NCI-H1694 (cell line): ENCODE measurements around the gene SPTB.

Experiments
- DNase-seq: peaks from one replicate; lab custom pipeline; 2025; lab: John Stamatoyannopoulos, UW

The SPTB gene

GRCh38 chr14:64850369-64851137, 29.2 kb downstream of the SPTB start:
- DNase-seq: no peak

GRCh38 chr14:64849940-64850339, 29.8 kb downstream of the SPTB start:
- DNase-seq: no peak

DNA sequence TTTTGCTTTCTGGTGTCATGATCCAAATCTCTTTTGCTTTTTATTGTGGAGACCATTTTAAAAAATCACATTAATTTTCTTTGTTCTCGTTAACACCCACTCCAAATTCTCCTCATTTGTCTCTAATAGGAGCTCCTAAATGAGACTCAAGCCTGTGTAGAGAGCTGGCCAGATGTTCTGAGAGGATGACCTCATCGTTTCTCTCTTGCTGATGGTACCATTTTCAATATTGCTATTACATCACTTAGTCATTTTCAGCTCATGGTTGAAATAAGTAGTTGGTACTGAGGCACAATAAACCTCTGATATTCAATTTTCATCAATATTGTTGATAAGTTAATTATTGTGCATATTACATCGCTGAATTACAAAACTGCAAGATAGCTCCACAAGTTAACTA, 31.5 kb downstream of the SPTB start:
- no peak for DNase-seq

- no peak for DNase-seq
These were observed 33.4 kb downstream of the SPTB start for GRCh38 chr14:64846319-64846718.

DNA sequence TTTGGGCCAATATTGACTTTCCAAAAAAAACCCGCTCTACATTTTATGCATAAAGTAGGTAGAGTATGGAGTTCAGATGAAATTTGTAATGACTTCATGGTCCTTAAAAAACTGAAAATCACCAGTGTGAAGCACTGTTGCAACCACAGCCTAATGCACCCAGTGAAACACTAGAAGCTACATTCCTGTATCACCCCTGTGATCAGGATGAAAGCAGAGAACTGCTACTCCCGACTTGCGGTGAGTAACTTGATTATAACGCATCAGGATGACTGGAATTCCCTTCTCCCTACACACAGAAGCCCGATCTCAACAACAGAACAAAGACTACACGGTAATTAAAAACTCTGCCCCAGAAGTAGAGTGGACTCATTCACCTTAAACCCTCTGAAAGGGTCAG, 33.8 kb downstream of the SPTB start:
- no peak for DNase-seq

DNA sequence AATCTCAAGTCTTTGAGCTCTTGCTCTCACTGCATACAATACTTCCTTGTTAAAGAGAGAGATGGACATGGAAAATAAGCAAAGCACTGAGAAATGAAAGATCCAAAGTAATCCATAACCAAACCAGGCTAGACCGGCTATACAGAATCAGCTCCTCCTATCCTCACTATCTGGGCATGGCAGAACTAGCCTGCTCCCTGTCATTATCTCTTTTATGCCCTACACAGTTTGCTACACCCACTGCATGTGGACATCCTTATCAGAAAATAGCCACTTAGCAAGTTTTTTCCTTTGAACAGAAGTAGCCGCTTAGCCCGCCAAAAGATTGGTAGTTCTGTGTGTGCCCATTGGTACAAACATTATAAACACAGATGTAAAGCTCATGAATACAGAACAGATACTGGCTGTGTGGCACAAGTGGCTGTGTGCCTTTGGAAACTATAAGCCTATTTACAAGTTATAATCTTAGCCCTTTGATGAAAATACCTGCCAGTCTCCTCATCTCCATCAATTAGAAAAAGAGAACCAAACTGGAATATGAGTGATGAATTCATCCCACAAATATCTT, 34.7 kb downstream of the SPTB start:
- DNase-seq: no peak

- no peak for DNase-seq
These were observed 35.4 kb downstream of the SPTB start for GRCh38 chr14:64844272-64844671.

GRCh38 chr14:64843548-64843947, 36.2 kb downstream of the SPTB start:
- DNase-seq: no peak

DNA sequence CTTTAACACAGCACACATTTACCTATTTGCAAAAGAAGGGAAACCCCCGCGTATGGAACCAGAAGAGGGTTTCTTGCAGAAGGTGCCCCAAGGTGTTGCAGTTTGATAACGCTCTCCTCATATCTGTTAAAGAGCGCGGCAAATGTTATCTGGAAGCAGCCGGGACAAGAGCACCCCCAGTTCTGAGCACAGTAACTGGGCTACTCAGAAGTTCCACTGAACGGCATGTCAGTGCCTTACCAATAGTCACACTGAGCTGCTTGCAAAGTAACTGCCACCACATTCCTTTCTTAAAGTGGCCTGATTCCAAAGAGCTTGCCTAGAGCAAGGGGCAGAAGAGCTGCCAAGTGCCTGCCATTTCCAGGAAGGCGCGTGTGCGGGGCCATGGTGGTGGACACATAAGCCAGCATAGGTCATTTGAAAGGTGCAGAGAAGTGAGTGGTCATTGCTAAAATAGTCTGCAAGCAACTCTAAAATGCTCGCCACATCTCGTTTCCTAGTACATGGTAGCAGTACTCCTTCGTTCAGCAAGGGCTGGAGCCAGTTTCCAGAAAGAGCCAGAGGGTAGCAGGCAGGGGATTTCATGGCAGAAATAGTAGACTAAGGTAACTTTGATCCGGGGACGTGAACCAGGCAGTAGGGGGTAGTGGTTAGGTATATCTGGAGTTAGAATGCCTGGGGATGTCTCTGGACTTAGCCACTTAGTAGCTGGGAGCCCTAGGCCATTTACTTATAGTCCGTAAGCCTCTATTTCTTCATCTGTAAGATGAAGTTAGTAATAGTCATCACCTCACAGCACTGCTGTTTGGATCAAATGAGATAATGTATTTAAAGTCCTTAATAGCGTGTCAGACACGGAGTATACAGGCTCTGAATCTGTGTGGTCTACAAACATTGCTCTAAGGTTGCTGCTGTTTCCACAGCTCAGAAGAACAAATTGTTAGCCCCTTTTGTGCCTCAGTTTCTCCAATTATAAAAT, 37.6 kb downstream of the SPTB start:
- DNase-seq: no peak

DNA sequence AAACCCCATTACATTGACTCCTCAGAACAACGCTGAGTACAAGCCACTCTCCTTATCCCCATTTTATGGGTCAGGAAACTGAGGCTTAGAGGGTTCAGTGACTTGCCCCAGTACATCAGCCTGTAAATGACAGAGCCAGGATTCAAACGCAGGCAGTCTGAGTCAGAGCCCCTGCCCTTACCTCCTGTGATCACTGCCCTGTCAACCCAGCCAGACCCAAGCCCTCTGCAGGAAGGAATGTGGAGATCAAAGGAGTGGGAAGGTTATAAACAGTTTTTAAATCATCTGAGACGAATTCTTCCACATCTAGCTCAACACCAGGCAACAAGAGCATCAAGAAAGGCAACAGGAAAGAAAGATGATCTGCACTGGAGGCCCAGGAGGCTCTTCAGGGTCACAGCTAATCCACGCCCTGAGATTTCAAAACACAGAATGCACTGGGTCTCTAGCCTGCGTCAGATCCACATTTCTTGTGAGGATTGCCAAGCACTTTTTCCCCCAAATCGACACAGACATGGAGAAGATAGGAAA, 38.5 kb downstream of the SPTB start:
- no peak for DNase-seq

DNA sequence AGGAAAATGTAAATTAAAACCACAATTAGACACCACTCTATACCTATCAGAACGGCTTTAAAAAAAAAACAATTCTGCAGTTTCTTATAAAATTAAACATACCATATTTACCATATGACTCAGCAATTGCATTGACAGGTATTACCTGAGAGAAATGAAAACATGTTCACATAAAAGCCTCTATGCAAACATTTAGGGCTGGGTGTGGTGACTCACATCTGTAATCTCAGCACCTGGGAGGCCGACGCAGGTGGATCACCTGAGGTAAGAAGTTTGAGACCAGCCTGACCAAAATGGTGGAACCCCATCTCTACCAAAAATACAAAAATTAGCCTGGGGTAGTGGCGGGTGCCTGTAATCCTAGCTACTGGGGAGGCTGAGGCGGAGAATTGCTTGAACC, 41.1 kb downstream of the SPTB start:
- DNase-seq: no peak

GRCh38 chr14:64835431-64835830, 44.3 kb downstream of the SPTB start:
- no peak for DNase-seq

DNA sequence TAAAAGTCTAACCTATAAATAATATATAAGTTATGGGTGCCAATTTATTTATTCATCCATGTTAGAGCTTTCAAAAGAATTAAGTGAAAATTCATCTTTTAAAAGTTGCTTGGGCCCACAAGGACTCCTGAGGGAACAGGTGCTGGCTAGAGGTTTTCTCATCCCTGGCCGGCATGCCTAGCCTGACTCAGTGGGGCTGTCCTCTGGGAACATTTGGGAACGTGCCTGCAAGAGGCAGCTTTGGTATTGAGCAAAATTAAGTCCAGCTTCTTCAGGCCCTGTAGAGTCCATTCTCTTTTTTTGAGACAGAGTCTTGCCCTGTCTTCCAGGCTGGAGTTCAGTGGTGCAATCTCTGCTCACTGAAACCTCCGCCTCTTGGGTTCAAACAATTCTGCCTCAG, 44.7 kb downstream of the SPTB start:
- no peak for DNase-seq

DNA sequence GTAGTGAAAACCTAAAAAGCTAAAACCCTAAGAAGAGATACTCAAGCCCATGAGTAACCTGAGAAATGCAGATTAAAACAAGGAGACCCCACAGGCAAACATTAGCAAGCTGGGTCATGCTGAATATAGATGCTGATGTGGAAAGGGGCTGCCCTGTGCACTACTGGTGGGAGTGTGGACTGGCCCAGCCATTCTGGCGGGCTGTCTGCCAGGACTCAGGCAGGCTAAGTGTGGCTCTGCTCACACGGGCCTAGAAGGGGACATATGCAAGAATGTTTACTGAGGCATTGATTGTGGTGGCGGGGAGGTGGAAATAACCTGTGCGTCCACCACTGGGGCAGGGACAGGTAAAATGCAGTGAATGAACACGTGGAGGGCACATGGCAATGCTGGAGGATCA, 48.3 kb downstream of the SPTB start:
- no peak for DNase-seq

DNA sequence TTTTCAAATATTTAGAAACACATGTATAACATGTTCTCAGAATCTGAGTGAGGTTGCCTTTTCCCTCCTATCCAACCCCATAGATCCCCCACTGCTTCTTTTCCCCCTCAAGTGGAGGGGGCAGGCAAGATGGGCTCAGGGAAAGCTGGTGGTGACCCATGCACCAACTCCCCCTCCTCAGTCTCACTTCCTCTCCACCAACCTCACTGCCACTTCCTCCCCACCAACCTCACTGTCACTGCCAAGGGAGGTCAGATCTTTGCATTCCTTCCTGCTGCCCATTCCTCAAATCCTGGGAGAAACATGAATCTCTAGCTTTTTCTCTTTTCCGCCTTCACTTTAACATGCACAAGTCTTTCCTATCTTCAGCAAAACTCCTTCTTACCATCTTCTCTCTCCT, 48.7 kb downstream of the SPTB start:
- no peak for DNase-seq

DNA sequence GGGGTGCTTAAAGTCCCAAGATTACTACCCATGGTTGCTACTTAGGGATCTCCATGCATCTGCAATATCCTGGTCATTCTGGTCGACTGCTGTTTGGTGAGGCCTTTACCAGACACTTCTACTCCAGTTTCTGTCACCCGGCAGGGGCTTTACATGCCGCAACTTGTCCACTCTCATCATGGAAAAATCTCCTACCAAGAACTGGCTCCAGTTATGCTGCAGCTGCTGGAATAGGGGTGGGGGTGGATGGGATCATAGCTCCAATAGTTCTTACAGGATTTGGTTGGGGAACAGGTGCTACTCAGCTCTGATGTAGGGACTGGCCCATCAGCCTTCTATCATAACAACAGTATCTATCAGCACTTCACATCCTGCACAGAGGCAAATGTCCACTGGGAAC, 51.6 kb downstream of the SPTB start:
- no peak for DNase-seq

DNA sequence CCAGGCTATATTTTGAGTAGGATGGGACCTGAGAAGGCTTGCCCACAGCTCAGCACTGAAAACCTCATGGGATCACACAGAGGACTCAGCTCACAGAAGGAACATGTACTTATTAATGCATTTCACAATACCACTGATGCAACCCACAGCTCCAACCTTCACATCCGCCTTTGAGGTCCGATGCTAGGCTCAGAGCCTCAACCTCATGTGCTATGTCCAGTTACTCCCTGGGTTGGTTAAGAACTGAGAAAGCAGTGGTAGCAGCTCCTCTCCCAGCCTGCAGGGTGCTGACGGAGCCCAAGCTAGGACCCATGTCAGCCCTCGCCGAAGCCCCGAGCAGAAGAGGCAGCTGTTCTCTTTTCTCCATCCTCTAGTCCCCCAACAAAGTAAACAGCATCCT, 52.9 kb downstream of the SPTB start:
- DNase-seq: no peak

- no peak for DNase-seq
These were observed 53.4 kb downstream of the SPTB start for GRCh38 chr14:64826333-64826732.

DNA sequence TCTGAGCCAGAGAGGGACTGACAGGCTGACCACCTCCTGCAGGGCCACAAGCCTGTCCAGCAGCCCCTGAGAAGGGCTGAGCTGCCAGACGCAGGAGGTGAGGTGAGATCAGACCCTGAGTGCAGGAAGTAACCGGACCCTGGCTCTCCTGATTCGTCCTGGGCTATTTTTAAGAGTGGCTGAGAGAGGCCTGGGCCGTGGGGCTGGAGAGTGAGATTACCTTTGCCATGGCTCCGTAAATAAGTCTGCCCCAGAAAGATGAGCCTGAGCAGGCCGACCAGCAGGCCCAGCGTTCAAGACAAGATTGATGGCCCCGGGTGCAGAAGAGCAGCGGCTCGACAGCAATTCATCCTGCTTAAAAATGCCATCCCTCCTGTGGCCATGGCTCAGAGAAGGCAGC, 54.2 kb downstream of the SPTB start:
- no peak for DNase-seq

DNA sequence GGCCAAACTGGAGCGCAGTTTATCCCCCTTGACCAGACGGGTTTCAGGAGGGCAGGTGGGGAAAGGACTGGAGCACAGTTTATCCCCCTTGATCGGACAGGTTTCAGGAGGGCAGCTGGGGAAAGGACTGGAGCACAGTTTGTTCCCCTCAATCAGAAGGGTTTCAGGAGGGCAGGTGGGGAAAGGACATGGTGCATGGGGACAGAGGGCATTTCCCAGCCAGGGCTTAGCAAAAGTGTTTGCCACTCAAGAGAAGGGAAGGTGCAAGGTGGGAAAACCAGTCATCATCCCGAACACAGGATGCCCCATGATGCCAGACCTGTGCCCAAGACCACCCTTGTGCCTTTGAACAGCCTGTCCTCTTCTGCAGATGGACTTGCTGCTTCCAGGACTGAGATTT, 54.7 kb downstream of the SPTB start:
- no peak for DNase-seq

DNA sequence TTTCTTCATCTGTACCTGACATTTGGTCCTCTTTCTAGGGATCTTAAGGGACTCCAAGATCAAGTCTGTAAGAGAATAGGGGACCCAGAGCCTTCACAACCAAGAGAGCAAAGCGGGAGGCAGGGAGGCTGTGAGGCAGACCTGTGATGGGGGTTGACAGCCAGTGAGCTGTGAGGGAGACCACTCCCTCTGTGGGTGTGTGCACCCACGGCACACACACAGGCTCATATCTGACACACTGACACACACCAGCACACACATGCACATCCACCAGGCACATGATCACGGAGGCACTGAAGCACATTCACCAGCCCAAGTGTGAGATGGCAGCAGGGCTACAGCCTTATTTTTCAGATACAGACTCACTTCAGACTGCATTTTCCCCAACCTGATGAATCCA, 55.2 kb downstream of the SPTB start:
- DNase-seq: no peak

DNA sequence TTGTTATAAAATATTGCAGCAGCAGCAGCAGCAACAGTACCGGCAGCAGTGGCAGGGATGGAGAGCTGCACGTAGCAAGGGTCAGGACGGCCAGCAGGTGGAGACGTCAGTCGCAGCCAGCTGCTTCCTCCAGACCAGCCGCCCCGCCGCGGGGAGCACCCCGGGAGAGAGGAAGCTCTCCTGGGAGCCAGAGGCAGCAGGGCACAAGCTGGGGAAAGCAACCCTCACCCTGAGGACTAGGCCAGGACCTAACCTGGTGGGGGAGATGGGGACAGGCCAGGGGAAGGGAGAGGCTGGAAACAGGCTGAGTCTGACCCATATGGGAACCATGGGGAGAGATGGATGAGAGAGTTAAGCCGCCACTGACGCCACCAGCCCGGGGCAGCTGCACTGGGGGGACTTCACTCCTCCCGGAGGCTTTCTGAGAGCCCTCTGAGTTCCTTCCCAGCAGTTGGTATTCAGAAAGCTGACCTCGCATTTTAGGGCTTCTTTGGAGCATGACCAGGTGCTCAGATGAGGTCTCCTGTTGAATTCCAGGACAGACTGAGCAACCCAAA, 56.3 kb downstream of the SPTB start:
- DNase-seq: peak; percentile 82
